BLaER1 treated with 17β-estradiol and CSF1 and Interleukin-3, amounts not matched to agents 10 nM and 100 nM (cell line): Measurements from ENCODE around the gene TP53BP2.

Experiments used
- H3K27ac ChIP-seq, 11 experiments: shearing (Covaris generic); formaldehyde crosslinking; 2 replicates each; pipeline ENCODE4 v1.8.1; 2022
- H3K27me3 ChIP-seq, 11 experiments: shearing (Covaris generic); formaldehyde crosslinking; 2 replicates each; pipeline ENCODE4 v1.8.1; 2022
- H3K36me3 ChIP-seq, 11 experiments: shearing (Covaris generic); formaldehyde crosslinking; 2 replicates each; pipeline ENCODE4 v1.8.1; 2022
- H3K4me1 ChIP-seq, 10 experiments: shearing (Covaris generic); formaldehyde crosslinking; 2 replicates each; pipeline ENCODE4 v1.8.1; 2022
- H3K4me2 ChIP-seq, 11 experiments: shearing (Covaris generic); formaldehyde crosslinking; 2 replicates each; pipeline ENCODE4 v1.8.1; 2022
- H3K4me3 ChIP-seq, 10 experiments: shearing (Covaris generic); formaldehyde crosslinking; 2 replicates each; pipeline ENCODE4 v1.8.1; 2022
- H3K9ac ChIP-seq, 11 experiments: shearing (Covaris generic); formaldehyde crosslinking; 2 replicates each; pipeline ENCODE4 v1.8.1; 2022
- H3K9me3 ChIP-seq, 11 experiments: shearing (Covaris generic); formaldehyde crosslinking; replicated peaks in 1 of 11; 2 replicates each; pipeline ENCODE4 v1.8.1; 2022
- H4K20me1 ChIP-seq, 11 experiments: shearing (Covaris generic); formaldehyde crosslinking; 2 replicates each; pipeline ENCODE4 v1.8.1; 2022
- Cebpa-rat ChIP-seq, 11 experiments: shearing (Covaris generic); IDR thresholded peaks; 2 replicates each; pipeline ENCODE4 v1.8.1; 2022

TP53BP2 gene

GRCh38 chr1:223752721-223753515 is 92.8 kb downstream of the TP53BP2 start:
- H3K9me3 ChIP-seq: no peaks in the 10 kb centered on the region
- no peak for TF ChIP-seq Cebpa-rat (IDR thresholded peaks at IDR 0.05)
- H3K27me3 ChIP-seq: no peaks in the 10 kb centered on the region
- H3K4me3 ChIP-seq: no peak overlapping the region
- H3K4me2 ChIP-seq: no peak overlapping the region
- H3K27ac ChIP-seq: no peak overlapping the region
- peaks cover 0 to 6% (median 0%) of the 10 kb centered on the region in 10 experiments; a peak in 3 of 20 replicates for H3K4me1 ChIP-seq
- no peak overlapping the region for H3K9ac ChIP-seq
- H3K36me3 ChIP-seq: peaks cover 57 to 100% (median 86%) of the 10 kb centered on the region in 11 experiments
- H4K20me1 ChIP-seq: peaks cover 0 to 16% (median 0%) of the 10 kb centered on the region in 11 experiments; a peak in 3 of 22 replicates

GRCh38 chr1:223751696-223752095 is 94.1 kb downstream of the TP53BP2 start:
- H3K4me3 ChIP-seq: no peak overlapping the region
- peaks cover 60 to 100% (median 88%) of the 10 kb centered on the region in 11 experiments for H3K36me3 ChIP-seq
- H3K27ac ChIP-seq: no peak overlapping the region
- peaks cover 0 to 24% (median 0%) of the 10 kb centered on the region in 11 experiments; a peak in 3 of 22 replicates for H4K20me1 ChIP-seq
- H3K4me1 ChIP-seq: peaks cover 0 to 6% (median 0%) of the 10 kb centered on the region in 10 experiments; a peak in 3 of 20 replicates
- no peaks in the 10 kb centered on the region for H3K9me3 ChIP-seq
- TF ChIP-seq Cebpa-rat (IDR thresholded peaks at IDR 0.05): no peak
- H3K4me2 ChIP-seq: no peak overlapping the region
- H3K27me3 ChIP-seq: no peaks in the 10 kb centered on the region
- H3K9ac ChIP-seq: no peak overlapping the region

- H3K4me3 ChIP-seq: no peak overlapping the region
- H3K4me2 ChIP-seq: no peak overlapping the region
- peaks cover 0 to 25% (median 0%) of the 10 kb centered on the region in 11 experiments; a peak in 2 of 22 replicates for H4K20me1 ChIP-seq
- peak overlapping the region in 1 of 11 experiments; percentile 11; a peak in 1 of 22 replicates for H3K9ac ChIP-seq
- no peak overlapping the region for H3K27ac ChIP-seq
- H3K27me3 ChIP-seq: no peaks in the 10 kb centered on the region
- H3K4me1 ChIP-seq: peaks cover 0 to 6% (median 0%) of the 10 kb centered on the region in 10 experiments; a peak in 3 of 20 replicates
- TF ChIP-seq Cebpa-rat (IDR thresholded peaks at IDR 0.05): no peak
- H3K36me3 ChIP-seq: peaks cover 57 to 100% (median 89%) of the 10 kb centered on the region in 11 experiments
- H3K9me3 ChIP-seq: no peaks in the 10 kb centered on the region
These were observed 94.8 kb downstream of the TP53BP2 start for GRCh38 chr1:223750730-223751570.

GRCh38 chr1:223748773-223749733 is 96.7 kb downstream of the TP53BP2 start:
- Histone ChIP-seq H3K27ac (no peak overlapping the region), H4K20me1 (peaks cover 0 to 25% (median 0%) of the 10 kb centered on the region in 11 experiments; a peak in 2 of 22 replicates), H3K27me3 (no peaks in the 10 kb centered on the region), H3K4me2 (peak overlapping the region; percentile 35 to 68 (median 45); a peak in 17 of 22 replicates), H3K4me1 (peaks cover 0 to 6% (median 0%) of the 10 kb centered on the region in 10 experiments; a peak in 3 of 20 replicates), H3K9me3 (no peaks in the 10 kb centered on the region), H3K4me3 (no peak overlapping the region), H3K36me3 (peaks cover 53 to 100% (median 89%) of the 10 kb centered on the region in 11 experiments), H3K9ac (peak overlapping the region in 1 of 11 experiments; percentile 7; a peak in 1 of 22 replicates)
- no peak for TF ChIP-seq Cebpa-rat (IDR thresholded peaks at IDR 0.05)

- Histone ChIP-seq H3K4me2 (0 out of 22 replicates have a peak overlapping the region, but pooled peaks of 1 of the 11 experiments have one; percentile 43), H3K27me3 (no peaks in the 10 kb centered on the region), H3K27ac (no peak overlapping the region), H4K20me1 (peaks cover 0 to 26% (median 0%) of the 10 kb centered on the region in 11 experiments; a peak in 3 of 22 replicates), H3K36me3 (peaks cover 47 to 100% (median 88%) of the 10 kb centered on the region in 11 experiments), H3K4me3 (no peak overlapping the region), H3K9me3 (no peaks in the 10 kb centered on the region), H3K9ac (no peak overlapping the region), H3K4me1 (peaks cover 0 to 6% (median 0%) of the 10 kb centered on the region in 10 experiments; a peak in 3 of 20 replicates)
- no peak for TF ChIP-seq Cebpa-rat (IDR thresholded peaks at IDR 0.05)
These were observed 97.4 kb downstream of the TP53BP2 start for GRCh38 chr1:223748405-223748772.

GRCh38 chr1:223747838-223748335 is 97.9 kb downstream of the TP53BP2 start:
- H3K27ac ChIP-seq: no peak overlapping the region

GRCh38 chr1:223745731-223746130 is 100.0 kb downstream of the TP53BP2 start:
- Histone ChIP-seq H3K4me2 (no peak overlapping the region), H4K20me1 (peaks cover 0 to 36% (median 0%) of the 10 kb centered on the region in 11 experiments; a peak in 3 of 22 replicates), H3K4me3 (no peak overlapping the region), H3K27ac (no peak overlapping the region), H3K9ac (no peak overlapping the region), H3K9me3 (no peaks in the 10 kb centered on the region), H3K36me3 (peaks cover 20 to 85% (median 62%) of the 10 kb centered on the region in 11 experiments; a peak in 21 of 22 replicates), H3K4me1 (peaks cover 0 to 6% (median 0%) of the 10 kb centered on the region in 10 experiments; a peak in 3 of 20 replicates), H3K27me3 (no peaks in the 10 kb centered on the region)
- no peak for TF ChIP-seq Cebpa-rat (IDR thresholded peaks at IDR 0.05)

More at GRCh38 chr1:223747838-223748335, 97.9 kb downstream of the TP53BP2 start:
- no peak overlapping the region for H3K4me3 ChIP-seq
- no peak overlapping the region for H3K4me2 ChIP-seq
- no peak overlapping the region for H3K9ac ChIP-seq
- TF ChIP-seq Cebpa-rat (IDR thresholded peaks at IDR 0.05): no peak
- no peaks in the 10 kb centered on the region for H3K27me3 ChIP-seq
- H4K20me1 ChIP-seq: peaks cover 0 to 31% (median 0%) of the 10 kb centered on the region in 11 experiments; a peak in 3 of 22 replicates
- no peaks in the 10 kb centered on the region for H3K9me3 ChIP-seq
- H3K36me3 ChIP-seq: peaks cover 42 to 99% (median 84%) of the 10 kb centered on the region in 11 experiments
- H3K4me1 ChIP-seq: peaks cover 0 to 6% (median 0%) of the 10 kb centered on the region in 10 experiments; a peak in 3 of 20 replicates
